NCI-H2081 (cell line): ENCODE data around the gene CTDNEP1.

Experiments
- DNase-seq, 2 experiments: peaks; one replicate each; lab custom pipeline; 2025; lab: John Stamatoyannopoulos, UW

The CTDNEP1 gene

GRCh38 chr17:7215136-7215638, 36.3 kb downstream of the CTDNEP1 start:
- DNase-seq: no peak

DNA sequence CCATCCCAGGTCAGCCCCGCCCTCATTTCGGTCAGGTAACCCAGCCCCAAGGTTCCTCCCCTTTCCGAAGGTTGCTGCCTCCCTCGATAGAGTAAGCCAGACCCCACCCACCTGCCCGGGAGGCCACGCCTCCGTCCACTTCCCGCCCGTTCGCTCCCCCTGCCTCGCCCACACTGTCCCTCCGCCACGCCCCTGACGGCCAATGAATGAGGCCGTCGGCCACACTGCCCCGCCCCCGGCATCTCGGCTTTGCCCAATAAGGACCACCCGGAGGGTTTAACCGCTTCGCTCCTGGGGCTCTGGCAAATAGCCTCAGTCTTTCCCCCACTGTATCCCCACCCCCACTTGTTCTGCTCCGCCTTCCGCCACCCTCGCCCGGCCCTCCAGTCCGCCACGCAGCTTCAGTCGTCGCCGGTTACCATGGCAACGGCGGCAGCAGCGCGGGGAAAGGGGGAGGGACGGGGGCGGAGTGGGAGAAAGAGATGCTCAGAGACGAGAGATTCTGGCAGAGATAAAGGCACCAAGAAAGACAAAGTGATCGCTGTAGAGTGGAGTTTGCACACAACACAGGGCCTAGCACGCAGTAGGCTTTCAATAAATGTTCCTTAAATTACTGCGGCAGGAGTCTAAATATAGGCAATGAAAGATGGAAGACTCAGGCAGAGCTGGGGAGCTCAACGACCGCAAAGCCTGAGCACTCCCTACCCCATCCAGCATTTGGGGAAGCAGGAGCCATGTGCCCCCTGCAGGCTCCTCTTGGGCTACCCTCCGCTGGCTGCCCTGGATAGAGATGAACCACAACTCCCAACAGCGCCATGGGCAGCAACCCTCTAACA, 37.0 kb downstream of the CTDNEP1 start:
- peak; percentile 91 to 95 for DNase-seq

- peak; percentile 83 to 84 for DNase-seq
These were observed 37.6 kb downstream of the CTDNEP1 start for GRCh38 chr17:7213895-7214299.

- DNase-seq: peak in 1 of 2 experiments; percentile 0
These were observed 39.9 kb downstream of the CTDNEP1 start for GRCh38 chr17:7211491-7212273.

DNA sequence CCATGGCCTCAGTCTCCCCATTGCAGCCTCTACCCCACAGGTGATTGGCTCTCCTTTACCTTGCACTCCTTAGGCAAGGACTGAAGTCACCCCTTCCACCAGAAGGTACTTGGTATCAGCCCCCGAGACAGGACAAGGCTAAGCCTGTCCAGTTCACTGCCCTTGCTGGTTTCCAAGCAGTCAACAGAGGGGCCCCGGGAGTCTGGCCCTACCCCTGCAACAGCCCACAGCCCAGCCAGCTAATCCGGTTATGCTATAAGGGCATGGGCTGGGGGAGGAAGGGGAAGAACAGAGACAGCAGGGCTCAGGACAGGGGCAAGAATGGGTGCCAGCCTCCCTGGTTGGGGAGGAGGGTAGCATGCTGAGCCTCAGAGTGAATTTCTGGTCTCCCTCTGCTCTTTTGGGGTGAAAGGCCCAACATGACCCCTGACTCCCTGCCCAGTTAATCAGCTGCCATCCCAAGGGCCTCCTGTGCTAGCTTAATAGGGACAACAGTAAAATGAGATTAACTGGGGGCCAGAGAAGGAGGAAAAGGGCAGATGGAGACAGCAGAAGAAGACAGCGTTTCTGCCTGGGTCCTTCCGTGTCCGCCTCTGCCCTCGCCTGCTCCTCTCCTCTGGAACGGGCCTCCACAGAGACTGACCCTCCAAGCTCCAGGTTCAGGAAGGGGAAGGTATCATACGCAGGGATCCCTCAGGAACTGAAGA, 42.6 kb downstream of the CTDNEP1 start:
- no peak for DNase-seq

- DNase-seq: no peak
These were observed 43.4 kb downstream of the CTDNEP1 start for GRCh38 chr17:7208027-7208571.

- no peak for DNase-seq
These were observed 44.2 kb downstream of the CTDNEP1 start for GRCh38 chr17:7207120-7208001.

- no peak for DNase-seq
These were observed 46.0 kb downstream of the CTDNEP1 start for GRCh38 chr17:7205561-7205960.

DNA sequence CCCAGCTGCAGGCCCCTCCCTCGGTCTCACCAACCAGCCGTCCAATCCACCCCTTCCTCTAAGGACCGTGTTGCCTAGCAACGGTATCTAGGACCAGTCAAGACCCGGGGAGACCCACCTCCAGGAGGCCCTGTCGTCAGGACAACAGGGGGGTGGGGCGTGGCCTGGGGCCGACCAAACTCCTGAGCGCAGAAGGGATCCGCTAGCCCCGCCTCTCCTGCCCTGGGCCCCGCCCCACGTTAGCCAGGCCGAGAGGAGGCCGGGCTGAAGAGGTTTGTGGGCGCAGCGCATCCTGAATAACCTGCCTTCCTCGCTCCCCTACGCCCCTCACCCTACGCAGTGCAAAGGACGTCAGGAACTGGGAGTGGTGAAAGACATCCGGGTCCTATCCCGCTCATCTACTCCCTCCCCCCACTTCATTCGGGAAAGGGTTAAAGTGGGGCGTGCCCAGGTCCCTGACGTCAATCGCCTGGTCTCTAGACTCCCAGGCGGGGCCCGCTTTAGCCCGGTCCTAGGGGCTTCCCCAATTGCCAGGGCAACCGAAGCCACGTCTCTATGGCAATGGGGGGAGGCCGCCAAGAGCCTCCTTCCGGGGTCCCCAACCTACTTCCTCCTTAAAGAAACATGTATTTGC, 46.6 kb downstream of the CTDNEP1 start:
- peak; percentile 71 to 81 for DNase-seq

DNA sequence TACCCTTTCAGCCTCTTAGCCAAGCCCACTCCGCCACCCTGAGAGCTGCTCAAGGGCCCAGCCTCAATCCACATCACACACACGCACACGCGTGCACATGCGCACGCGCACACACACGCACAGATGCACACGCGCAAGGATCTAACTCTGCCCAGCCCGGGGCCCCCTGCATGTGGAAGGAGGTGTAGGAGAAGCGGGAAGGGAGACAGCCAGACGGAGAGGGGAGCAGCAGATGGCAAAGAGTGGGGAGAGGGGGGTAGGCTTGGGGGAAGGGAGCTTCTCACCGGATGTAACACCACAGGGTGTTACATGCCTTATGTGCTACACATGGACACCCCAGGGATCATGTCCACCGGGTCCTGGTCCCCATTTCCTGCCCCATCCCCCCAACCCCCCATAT, 47.2 kb downstream of the CTDNEP1 start:
- peak in 1 of 2 experiments; percentile 29 for DNase-seq

DNA sequence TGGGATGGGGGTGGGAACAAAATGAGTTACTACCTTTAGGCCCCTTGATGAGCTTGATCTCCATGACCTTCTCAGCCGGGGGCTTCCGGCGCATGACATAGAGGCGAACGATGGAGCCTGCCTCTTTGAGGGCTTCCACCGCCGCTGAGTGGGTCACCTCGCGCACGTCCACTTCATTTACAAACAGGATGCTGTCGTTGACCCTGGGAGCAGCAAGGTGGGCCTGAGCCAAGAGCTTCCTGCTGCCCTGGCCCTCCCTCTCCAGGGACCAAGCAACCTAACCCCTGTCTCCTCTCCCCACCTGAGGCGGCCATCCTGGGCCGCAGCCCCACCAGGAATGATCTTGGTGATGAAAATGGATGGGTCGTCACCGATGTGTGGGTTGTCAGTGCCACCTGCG, 48.1 kb downstream of the CTDNEP1 start:
- no peak for DNase-seq

DNA sequence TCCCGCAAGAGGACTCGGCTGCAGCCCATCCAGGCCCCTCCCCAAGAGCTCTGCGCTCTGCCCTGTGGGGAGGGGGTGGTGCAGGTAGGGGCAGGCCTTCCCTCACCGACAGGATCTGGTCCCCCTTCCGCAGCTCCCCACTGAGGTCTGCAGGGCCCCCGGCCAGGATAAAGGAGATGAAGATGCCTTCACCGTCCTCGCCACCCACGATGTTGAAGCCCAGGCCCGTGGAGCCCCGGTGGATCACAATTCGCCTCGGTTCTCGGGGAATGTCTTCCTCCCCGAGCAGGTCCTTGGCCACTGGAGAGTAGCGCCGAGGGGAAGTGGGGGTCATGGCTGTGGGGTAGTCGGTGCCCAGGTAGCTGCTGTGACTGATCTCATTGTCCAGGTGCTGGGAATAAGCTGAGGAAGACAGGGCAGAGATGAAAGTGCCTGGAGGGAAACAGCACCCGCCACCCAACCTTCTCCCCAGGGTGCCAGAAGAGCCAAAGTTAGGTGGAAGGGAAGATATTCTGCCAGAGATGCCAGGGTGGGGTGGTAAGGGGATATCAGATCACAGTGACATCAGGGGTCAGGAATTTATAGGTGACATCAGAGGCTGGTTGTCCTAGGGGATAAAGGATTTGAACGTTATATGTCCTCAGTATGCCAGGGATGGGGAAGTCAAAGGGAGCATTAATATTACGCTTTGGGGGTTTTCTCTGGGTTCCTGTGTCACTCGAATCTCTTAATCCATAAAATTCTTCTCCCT, 54.7 kb downstream of the CTDNEP1 start:
- DNase-seq: no peak

GRCh38 chr17:7195971-7196370, 55.6 kb downstream of the CTDNEP1 start:
- DNase-seq: no peak
